ENCODE data around the gene GNG7. TPM values are rescaled to one million over a fixed set of nuclear protein-coding genes. Genes with fewer than 3 reads are reported as not detected.
A peak's percentile ranks its signal among the peaks of the same experiment; 100 is the strongest.
"Not testable (repeated sequence)": the region's sequence is repeated elsewhere in the genome, so short reads cannot be mapped to it uniquely, and the experiment has no call there.

The GNG7 gene
- total RNA-seq, 1 experiment from 2014 or later = 7.7 TPM

DNA sequence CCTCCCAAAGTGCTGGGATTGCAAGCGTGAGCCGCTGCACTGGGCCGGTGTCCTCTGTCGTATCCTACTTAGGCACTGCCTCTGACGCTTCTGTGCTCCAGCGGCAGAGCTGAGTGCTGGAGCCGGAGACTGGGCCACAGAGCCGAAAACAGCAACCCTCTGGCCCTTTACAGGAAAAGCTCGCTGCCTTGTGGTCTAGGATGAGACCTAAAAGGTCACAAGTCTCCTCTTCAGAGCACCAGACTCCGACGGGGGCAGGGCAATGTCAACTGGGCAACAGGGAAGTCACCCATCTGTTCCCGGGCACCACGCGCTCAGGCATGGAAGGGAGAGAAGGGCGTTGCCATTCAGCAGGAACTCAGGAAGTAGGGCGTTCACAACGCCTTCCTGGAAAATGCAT is 134.9 kb downstream of the GNG7 start:
- no peak overlapping the region for H3K23ac ChIP-seq (ENCODE audit: insufficient read length, low read depth, low read length)
- H2BK12ac ChIP-seq (ENCODE audit: insufficient read length, low read depth, low read length) = no peak overlapping the region
- H3K4me1 ChIP-seq (ENCODE audit: insufficient read depth, low read length) = no peaks in the 10 kb centered on the region
- no peak overlapping the region for H3K9ac ChIP-seq (ENCODE audit: extremely low read depth, insufficient read length, low read length)
- no peak overlapping the region; a peak in 1 of 7 replicates for H3K27ac Mint-ChIP-seq
- WGBS (ENCODE audit: extremely low coverage, insufficient read length, low lambda C conversion rate) = no CpG with 5 or more reads among the region's 17 CpGs
- no peak overlapping the region for H2AFZ ChIP-seq (ENCODE audit: low read length)
- H3K36me3 Mint-ChIP-seq (ENCODE audit: insufficient read depth in 1 of 3, low read depth in 3 of 3) = no peaks in the 10 kb centered on the region
- peak overlapping the region; percentile 7 for H4K8ac ChIP-seq (replicated peaks; ENCODE audit: insufficient read length, low read depth, low read length)
- no peak overlapping the region for H3K27ac ChIP-seq (ENCODE audit: insufficient read length, low read depth, low read length)
- H3K4me1 Mint-ChIP-seq = no peaks in the 10 kb centered on the region
- no peak overlapping the region for H4K5ac ChIP-seq (ENCODE audit: insufficient read length, low read depth, low read length)
- H3K79me2 ChIP-seq (ENCODE audit: insufficient read depth, low read length) = no peaks in the 10 kb centered on the region
- H3K9me3 ChIP-seq (ENCODE audit: control insufficient read depth, low read depth, low read length) = no peaks in the 10 kb centered on the region
- H3K79me1 ChIP-seq (ENCODE audit: insufficient read depth, low read depth, low read length, poor library complexity, severe bottlenecking) = no peaks in the 10 kb centered on the region
- no peaks in the 10 kb centered on the region for H3K23me2 ChIP-seq (ENCODE audit: insufficient read length, low read depth, low read length, poor library complexity, severe bottlenecking)
- H3K9me3 Mint-ChIP-seq = peaks cover 0 to 3% of the 10 kb centered on the region in 2 experiments; a peak in 4 of 5 replicates
- H4K20me1 ChIP-seq (ENCODE audit: control insufficient read depth, insufficient read depth, insufficient read length) = no peaks in the 10 kb centered on the region
- H2AK5ac ChIP-seq (ENCODE audit: insufficient read length, low read length) = no peak overlapping the region
- TF ChIP-seq, protein P1, sequence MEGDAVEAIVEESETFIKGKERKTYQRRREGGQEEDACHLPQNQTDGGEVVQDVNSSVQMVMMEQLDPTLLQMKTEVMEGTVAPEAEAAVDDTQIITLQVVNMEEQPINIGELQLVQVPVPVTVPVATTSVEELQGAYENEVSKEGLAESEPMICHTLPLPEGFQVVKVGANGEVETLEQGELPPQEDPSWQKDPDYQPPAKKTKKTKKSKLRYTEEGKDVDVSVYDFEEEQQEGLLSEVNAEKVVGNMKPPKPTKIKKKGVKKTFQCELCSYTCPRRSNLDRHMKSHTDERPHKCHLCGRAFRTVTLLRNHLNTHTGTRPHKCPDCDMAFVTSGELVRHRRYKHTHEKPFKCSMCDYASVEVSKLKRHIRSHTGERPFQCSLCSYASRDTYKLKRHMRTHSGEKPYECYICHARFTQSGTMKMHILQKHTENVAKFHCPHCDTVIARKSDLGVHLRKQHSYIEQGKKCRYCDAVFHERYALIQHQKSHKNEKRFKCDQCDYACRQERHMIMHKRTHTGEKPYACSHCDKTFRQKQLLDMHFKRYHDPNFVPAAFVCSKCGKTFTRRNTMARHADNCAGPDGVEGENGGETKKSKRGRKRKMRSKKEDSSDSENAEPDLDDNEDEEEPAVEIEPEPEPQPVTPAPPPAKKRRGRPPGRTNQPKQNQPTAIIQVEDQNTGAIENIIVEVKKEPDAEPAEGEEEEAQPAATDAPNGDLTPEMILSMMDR (conservative IDR thresholded peaks at IDR 0.05) = no peak
- H3K4me3 Mint-ChIP-seq = no peak overlapping the region
- H3K4ac ChIP-seq (ENCODE audit: low read depth, low read length) = no peak overlapping the region
- no peak overlapping the region for H3K14ac ChIP-seq (ENCODE audit: insufficient read depth, low read length)
- H2BK120ac ChIP-seq (ENCODE audit: low read depth, low read length, poor library complexity, severe bottlenecking) = no peak overlapping the region
- H3T11ph ChIP-seq (ENCODE audit: low read length) = no peak overlapping the region
- peaks cover 1% of the 10 kb centered on the region; the same call in 1 of the 2 replicates for H3K27me3 Mint-ChIP-seq (ENCODE audit: low read depth)
- H3K56ac ChIP-seq (ENCODE audit: insufficient read length, low read depth, low read length) = no peak overlapping the region
- no peak overlapping the region for H3K4me2 ChIP-seq (ENCODE audit: insufficient read depth, insufficient read length, low read length)
- no peak overlapping the region for H3K18ac ChIP-seq (ENCODE audit: insufficient read length, low read depth, low read length)
- no peak for DNase-seq
- H2BK15ac ChIP-seq (ENCODE audit: low read depth, low read length) = no peak overlapping the region
- no peak overlapping the region for H2BK20ac ChIP-seq (ENCODE audit: low read depth, low read length, poor library complexity, severe bottlenecking)
- no peak overlapping the region for H2BK5ac ChIP-seq (ENCODE audit: insufficient read length, low read length)
- H3K27me3 ChIP-seq (ENCODE audit: insufficient read depth, low read length) = no peaks in the 10 kb centered on the region
- H4K91ac ChIP-seq (ENCODE audit: insufficient read length, low read depth, low read length) = no peak overlapping the region

DNA sequence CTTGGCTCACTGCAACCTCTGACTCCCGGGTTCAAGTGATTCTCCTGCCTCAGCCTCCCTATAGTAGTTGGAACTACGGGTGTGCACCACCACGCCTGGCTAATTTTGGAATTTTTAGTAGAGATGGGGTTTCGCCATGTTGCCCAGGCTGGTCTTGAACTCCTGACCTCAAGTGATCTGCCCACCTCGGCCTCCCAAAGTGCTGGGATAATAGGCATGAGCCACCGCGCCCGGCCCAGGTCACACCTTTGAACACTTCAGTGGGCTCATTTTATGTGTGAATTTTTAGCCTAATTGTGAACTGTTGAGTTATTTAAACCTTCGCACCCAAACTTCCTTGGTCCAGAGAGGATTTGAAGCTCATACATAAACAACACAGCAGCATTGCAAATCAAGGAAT is 138.9 kb downstream of the GNG7 start:
- H3K4me3 Mint-ChIP-seq; H3K36me3 Mint-ChIP-seq (ENCODE audit: insufficient read depth in 1 of 3, low read depth in 3 of 3); H3K23me2 ChIP-seq (ENCODE audit: insufficient read length, low read depth, low read length, poor library complexity, severe bottlenecking); H2BK20ac ChIP-seq (ENCODE audit: low read depth, low read length, poor library complexity, severe bottlenecking); H3K18ac ChIP-seq (ENCODE audit: insufficient read length, low read depth, low read length); H4K8ac ChIP-seq (replicated peaks; ENCODE audit: insufficient read length, low read depth, low read length); H3K27ac ChIP-seq (ENCODE audit: insufficient read length, low read depth, low read length); H2BK12ac ChIP-seq (ENCODE audit: insufficient read length, low read depth, low read length); H3K27me3 Mint-ChIP-seq (ENCODE audit: low read depth); H3K23ac ChIP-seq (ENCODE audit: insufficient read length, low read depth, low read length); H3K9me3 ChIP-seq (ENCODE audit: control insufficient read depth, low read depth, low read length); H4K5ac ChIP-seq (ENCODE audit: insufficient read length, low read depth, low read length); H3K4me2 ChIP-seq (ENCODE audit: insufficient read depth, insufficient read length, low read length); H4K91ac ChIP-seq (ENCODE audit: insufficient read length, low read depth, low read length); DNase-seq; H3K79me2 ChIP-seq (ENCODE audit: insufficient read depth, low read length); H2BK5ac ChIP-seq (ENCODE audit: insufficient read length, low read length); H3K27me3 ChIP-seq (ENCODE audit: insufficient read depth, low read length); H2AK5ac ChIP-seq (ENCODE audit: insufficient read length, low read length); H3K56ac ChIP-seq (ENCODE audit: insufficient read length, low read depth, low read length); H3T11ph ChIP-seq (ENCODE audit: low read length); H3K79me1 ChIP-seq (ENCODE audit: insufficient read depth, low read depth, low read length, poor library complexity, severe bottlenecking); H2BK15ac ChIP-seq (ENCODE audit: low read depth, low read length); H2BK120ac ChIP-seq (ENCODE audit: low read depth, low read length, poor library complexity, severe bottlenecking); H3K27ac Mint-ChIP-seq; H3K9ac ChIP-seq (ENCODE audit: extremely low read depth, insufficient read length, low read length); H2AFZ ChIP-seq (ENCODE audit: low read length); H3K4ac ChIP-seq (ENCODE audit: low read depth, low read length); H3K9me3 Mint-ChIP-seq; H3K14ac ChIP-seq (ENCODE audit: insufficient read depth, low read length); H3K4me1 ChIP-seq (ENCODE audit: insufficient read depth, low read length); H4K20me1 ChIP-seq (ENCODE audit: control insufficient read depth, insufficient read depth, insufficient read length): not testable (repeated sequence)
- no CpG with 5 or more reads among the region's 9 CpGs for WGBS (ENCODE audit: extremely low coverage, insufficient read length, low lambda C conversion rate)
- peaks cover 5 to 10% of the 10 kb centered on the region in 2 experiments; a peak in 2 of 4 replicates for H3K4me1 Mint-ChIP-seq
